ENCODE results near the gene KCNQ4. TPM values are rescaled to one million over a fixed set of nuclear protein-coding genes. Genes with fewer than 3 reads are reported as not detected.

The KCNQ4 gene
- total and polyA plus RNA-seq, 8 donors: 0.92 to 1.7 (median 1.4) TPM

- Histone ChIP-seq H3K27me3 (peaks cover 0 to 30% of the 10 kb centered on the region in 2 donors), H3K9me3 (no peaks in the 10 kb centered on the region), H3K4me3 (no peak overlapping the region), H3K4me1 (peaks cover 7 to 12% of the 10 kb centered on the region in 2 donors), H3K36me3 (no peaks in the 10 kb centered on the region), H3K27ac (no peak overlapping the region)
- no peak for TF ChIP-seq CTCF (IDR thresholded peaks at IDR 0.05)
- ATAC-seq: no peak
- no peak for DNase-seq
- intact Hi-C loops (cut with DNase I): no loop called here
These were observed 3.6 kb downstream of the KCNQ4 start for GRCh38 chr1:40786995-40787705.

GRCh38 chr1:40787737-40788560 lies 4.4 kb downstream of the KCNQ4 start:
- intact Hi-C loops (cut with DNase I): no loop called here
- TF ChIP-seq CTCF (IDR thresholded peaks at IDR 0.05): no peak
- no peaks in the 10 kb centered on the region for H3K36me3 ChIP-seq
- DNase-seq (no peak), ATAC-seq (no peak)
- H3K9me3 ChIP-seq: no peaks in the 10 kb centered on the region
- H3K27me3 ChIP-seq: peaks cover 0 to 22% of the 10 kb centered on the region in 2 donors
- H3K4me1 ChIP-seq: peaks cover 2 to 7% of the 10 kb centered on the region in 2 donors
- no peak overlapping the region for H3K4me3 ChIP-seq
- H3K27ac ChIP-seq: no peak overlapping the region

- H3K4me1 ChIP-seq: no peaks in the 10 kb centered on the region
- H3K4me3 ChIP-seq: no peak overlapping the region
- H3K9me3 ChIP-seq: no peaks in the 10 kb centered on the region
- no peak for TF ChIP-seq CTCF (IDR thresholded peaks at IDR 0.05)
- no peak for ATAC-seq
- no peak overlapping the region for H3K27ac ChIP-seq
- peaks cover 0 to 14% of the 10 kb centered on the region in 2 donors for H3K27me3 ChIP-seq
- DNase-seq: no peak
- no peaks in the 10 kb centered on the region for H3K36me3 ChIP-seq
- intact Hi-C loops (cut with DNase I): no loop called here
These were observed 5.2 kb downstream of the KCNQ4 start for GRCh38 chr1:40788561-40789341.

GRCh38 chr1:40789342-40789598 lies 5.7 kb downstream of the KCNQ4 start:
- H3K4me1 ChIP-seq: no peaks in the 10 kb centered on the region
- H3K27me3 ChIP-seq: peaks cover 0 to 12% of the 10 kb centered on the region in 2 donors
- ATAC-seq: no peak
- no peak overlapping the region for H3K27ac ChIP-seq
- no peak for DNase-seq
- TF ChIP-seq CTCF (IDR thresholded peaks at IDR 0.05): no peak
- intact Hi-C loops (cut with DNase I): no loop called here
- no peak overlapping the region for H3K4me3 ChIP-seq
- no peaks in the 10 kb centered on the region for H3K36me3 ChIP-seq
- no peaks in the 10 kb centered on the region for H3K9me3 ChIP-seq
